WTC11 (cell line): ENCODE measurements around the gene CCDC112. TPM values are rescaled to one million over a fixed set of nuclear protein-coding genes. Genes with fewer than 3 reads are reported as not detected.

Experiments
- ATAC-seq: fragments of 200-7000 bp; cut with Tn5 transposase; 2 replicates; pipeline ENCODE4 v1.10.0; 2021; ENCODE audit warnings: mild to moderate bottlenecking, moderate library complexity
- CTCF ChIA-PET: fragments of 300-600 bp; sonication (Branson Sonifier 250); formaldehyde crosslinking; loops from one replicate; lab custom pipeline; 2021; ENCODE audit warnings: antibody characterized with exemption; lab: Charles Lee
- POLR2A ChIA-PET: fragments of 350-600 bp; sonication (Branson Sonifier 250); formaldehyde crosslinking; loops from one replicate; lab custom pipeline; 2021; ENCODE audit warnings: antibody characterized with exemption; lab: Charles Lee
- DNase-seq: peaks from one replicate; pipeline ENCODE4 v3.0.0; 2021; ENCODE audit warnings: low spot score
- H3K27ac Mint-ChIP-seq: 2 replicates; pipeline ENCODE4 v1.8.0; 2021; ENCODE audit warnings: mixed read lengths
- H3K27me3 Mint-ChIP-seq: 2 replicates; pipeline ENCODE4 v1.8.0; 2021; ENCODE audit warnings: low read depth, mild to moderate bottlenecking, moderate library complexity, mixed read lengths
- H3K36me3 Mint-ChIP-seq: 2 replicates; pipeline ENCODE4 v1.8.0; 2021; ENCODE audit warnings: mixed read lengths
- H3K4me1 Mint-ChIP-seq: 2 replicates; pipeline ENCODE4 v1.8.0; 2022; ENCODE audit warnings: mixed read lengths
- H3K4me3 Mint-ChIP-seq: 2 replicates; pipeline ENCODE4 v1.8.0; 2021; ENCODE audit warnings: mild to moderate bottlenecking, moderate library complexity, mixed read lengths
- H3K9me3 Mint-ChIP-seq: 2 replicates; pipeline ENCODE4 v1.8.0; 2021; ENCODE audit warnings: mixed read lengths
- AFF4 ChIP-seq: sonication (generic); formaldehyde crosslinking; IDR thresholded peaks from 2 replicates; pipeline ENCODE4 v1.8.1; 2023; ENCODE audit warnings: mild to moderate bottlenecking, missing genetic modification reagents, borderline replicate concordance
- ATF6 ChIP-seq: sonication (generic); formaldehyde crosslinking; IDR thresholded peaks from 2 replicates; pipeline ENCODE4 v1.8.1; 2023; ENCODE audit warnings: mild to moderate bottlenecking, missing genetic modification reagents
- CDX4 ChIP-seq: fragments of 250-450 bp; sonication (Bioruptor Pico); IDR thresholded peaks from 2 replicates; pipeline ENCODE4 v1.9.0; 2021; ENCODE audit warnings: moderate library complexity, mild to moderate bottlenecking, inconsistent platforms, borderline replicate concordance
- CREM ChIP-seq: sonication (generic); formaldehyde crosslinking; IDR thresholded peaks from 2 replicates; pipeline ENCODE4 v1.8.1; 2022; ENCODE audit warnings: mild to moderate bottlenecking, missing genetic modification reagents, moderate library complexity
- E2F4 ChIP-seq: sonication (generic); formaldehyde crosslinking; IDR thresholded peaks from 2 replicates; pipeline ENCODE4 v1.8.1; 2022; ENCODE audit warnings: low read depth, mild to moderate bottlenecking, moderate library complexity, missing genetic modification reagents, borderline replicate concordance
- E2F5 ChIP-seq: sonication (generic); formaldehyde crosslinking; IDR thresholded peaks from 2 replicates; pipeline ENCODE4 v1.8.1; 2022; ENCODE audit warnings: mild to moderate bottlenecking, moderate library complexity, missing genetic modification reagents
- ETV6 ChIP-seq: sonication (generic); formaldehyde crosslinking; IDR thresholded peaks from 2 replicates; pipeline ENCODE4 v1.8.1; 2022; ENCODE audit warnings: mild to moderate bottlenecking, missing genetic modification reagents
- IRF1 ChIP-seq: sonication (generic); formaldehyde crosslinking; IDR thresholded peaks from 2 replicates; pipeline ENCODE4 v1.8.0; 2023; ENCODE audit warnings: missing genetic modification reagents
- IRF2 ChIP-seq: sonication (generic); formaldehyde crosslinking; IDR thresholded peaks from 2 replicates; pipeline ENCODE4 v1.8.0; 2022; ENCODE audit warnings: low read depth, missing genetic modification reagents, borderline replicate concordance
- MAX ChIP-seq: sonication (generic); formaldehyde crosslinking; IDR thresholded peaks from 2 replicates; pipeline ENCODE4 v1.8.0; 2022; ENCODE audit warnings: mild to moderate bottlenecking, missing genetic modification reagents
- MLX ChIP-seq: sonication (generic); formaldehyde crosslinking; IDR thresholded peaks from 2 replicates; pipeline ENCODE4 v1.8.1; 2023; ENCODE audit warnings: mild to moderate bottlenecking, missing genetic modification reagents, moderate library complexity
- MYBL2 ChIP-seq: sonication (generic); formaldehyde crosslinking; IDR thresholded peaks from 2 replicates; pipeline ENCODE4 v1.8.1; 2023; ENCODE audit warnings: mild to moderate bottlenecking, moderate library complexity, missing genetic modification reagents
- PRDM15 ChIP-seq: sonication (generic); formaldehyde crosslinking; IDR thresholded peaks from 2 replicates; pipeline ENCODE4 v1.8.0; 2022; ENCODE audit warnings: missing genetic modification reagents
- PRRX2 ChIP-seq: fragments of 250-450 bp; sonication (Bioruptor Pico); IDR thresholded peaks from 2 replicates; pipeline ENCODE4 v1.8.0; 2021; ENCODE audit warnings: mild to moderate bottlenecking
- SMAD3 ChIP-seq: sonication (generic); formaldehyde crosslinking; IDR thresholded peaks from 2 replicates; pipeline ENCODE4 v1.8.0; 2022; ENCODE audit warnings: missing genetic modification reagents, mild to moderate bottlenecking, borderline replicate concordance
- TCF7 ChIP-seq: sonication (generic); formaldehyde crosslinking; IDR thresholded peaks from 2 replicates; pipeline ENCODE4 v1.8.0; 2022; ENCODE audit warnings: mild to moderate bottlenecking, low read depth, missing genetic modification reagents, moderate library complexity
- TEAD1 ChIP-seq: sonication (generic); formaldehyde crosslinking; IDR thresholded peaks from 2 replicates; pipeline ENCODE4 v1.8.0; 2022; ENCODE audit warnings: mild to moderate bottlenecking, missing genetic modification reagents
- ZNF396 ChIP-seq: fragments of 250-450 bp; sonication (Bioruptor Pico); IDR thresholded peaks from 2 replicates; pipeline ENCODE4 v1.8.0; 2021; ENCODE audit warnings: mild to moderate bottlenecking, moderate library complexity, borderline replicate concordance
- ZSCAN18 ChIP-seq: fragments of 250-450 bp; sonication (Bioruptor Pico); IDR thresholded peaks from 2 replicates; pipeline ENCODE4 v2.1.2; 2022; ENCODE audit warnings: mild to moderate bottlenecking, moderate library complexity
- total RNA-seq: library from RNA; stranded (reverse); gene quantifications from 3 replicates; pipeline ENCODE4 v1.2.3, GENCODE V29; 2021

CCDC112 gene
- total RNA-seq, 1 experiment from 2014 or later, result 12.2 TPM

- Mint-ChIP-seq H3K36me3 (peaks cover 17% of the 10 kb centered on the region; the same call in 1 of the 2 replicates), H3K27me3 (no peaks in the 10 kb centered on the region), H3K4me3 (no peak overlapping the region), H3K9me3 (no peaks in the 10 kb centered on the region), H3K27ac (no peak overlapping the region)
- POLR2A ChIA-PET, result no interaction called here
- no peak for TF ChIP-seq MYBL2
- no peak for TF ChIP-seq IRF1
- no peak for TF ChIP-seq CDX4
- TF ChIP-seq ZNF396, result no peak
- TF ChIP-seq MAX (CRISPR knock-in tag), result no peak
- no peak for TF ChIP-seq E2F5 (CRISPR knock-in tag)
- no peak for TF ChIP-seq IRF2 (CRISPR knock-in tag)
- TF ChIP-seq SMAD3, result no peak
- TF ChIP-seq TEAD1 (CRISPR knock-in tag), result no peak
- no peak for TF ChIP-seq PRDM15 (CRISPR knock-in tag)
- no peak for TF ChIP-seq TCF7 (CRISPR knock-in tag)
- TF ChIP-seq ZSCAN18 (CRISPR knock-in tag), result no peak
- no peak for TF ChIP-seq MLX (CRISPR knock-in tag)
- no peak for TF ChIP-seq CREM
- no peak for TF ChIP-seq E2F4
- no peak for TF ChIP-seq ATF6 (CRISPR knock-in tag)
- no peak for TF ChIP-seq AFF4
- no peak for TF ChIP-seq ETV6 (CRISPR knock-in tag)
- TF ChIP-seq PRRX2 (CRISPR knock-in tag), result no peak
- TF ChIP-seq, all 79 proteins: peak for 0
- peaks cover 4% of the 10 kb centered on the region; the same call in 1 of the 2 replicates for H3K4me1 Mint-ChIP-seq
- no peak for DNase-seq
- CTCF ChIA-PET, result no interaction called here
- no peak for ATAC-seq
Measured at GRCh38 chr5:115236599-115236998, 59.9 kb downstream of the CCDC112 start.
